Activated CD4-positive, alpha-beta T cell treated with anti-CD3 and anti-CD28 coated beads, Interleukin-2, amount 50 U/mL, for 1 hour (primary cell): ENCODE data around the gene BAHD1.

Experiments used
- DNase-seq: peaks from one replicate; pipeline ENCODE4 v3.0.0-alpha.2; 2020

Gene BAHD1

GRCh38 chr15:40440743-40441564, at the start of gene BAHD1:
Gene BAHD1 (plus strand): TSS chr15:40440953. CDS start chr15:40458465, 17,512 bp downstream.
- DNase-seq: peak; percentile 94

DNA sequence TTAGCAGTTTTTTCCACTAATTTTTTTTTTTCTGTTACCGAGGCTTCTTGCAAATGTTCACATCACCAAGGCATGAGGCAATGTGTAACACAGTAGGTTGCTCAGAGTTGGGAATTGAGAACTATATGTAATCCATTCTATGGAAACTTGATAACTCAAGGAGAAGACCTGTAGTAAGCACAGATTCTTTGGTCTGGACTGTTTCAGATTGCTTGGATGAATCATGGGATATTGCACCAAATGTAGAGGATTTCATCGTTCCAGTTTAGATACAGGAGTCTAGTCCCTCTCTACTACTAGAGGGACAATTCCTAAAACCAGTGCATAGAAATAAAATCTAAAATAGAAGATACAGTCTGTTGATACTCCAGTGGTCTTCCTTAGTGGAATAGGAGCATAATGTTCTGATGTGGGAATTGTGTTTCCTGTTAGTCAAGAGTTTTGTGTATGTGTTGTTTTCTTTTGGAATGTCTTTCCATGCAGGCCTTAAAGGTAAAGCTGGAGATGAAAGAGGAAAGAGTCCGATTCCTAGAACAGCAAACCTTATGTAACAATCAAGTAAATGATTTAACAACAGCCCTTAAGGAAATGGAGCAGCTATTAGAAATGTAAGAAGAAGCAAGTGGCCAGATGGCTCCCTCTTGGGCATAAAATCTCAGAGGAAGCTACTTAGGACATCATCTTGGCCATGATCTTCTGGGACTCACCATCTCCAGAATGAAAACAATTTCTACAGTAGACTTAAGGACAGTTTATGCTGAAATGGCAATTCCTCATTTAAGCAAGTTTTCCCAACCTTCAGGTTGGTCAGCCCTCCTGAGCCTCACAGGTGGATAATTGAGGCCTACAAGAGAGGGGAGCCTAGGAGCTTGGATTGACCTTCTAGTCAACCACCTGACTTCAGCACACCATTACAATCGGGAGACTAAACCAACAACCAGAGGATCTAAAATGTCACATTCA, 47.5 kb upstream of the BAHD1 start:
- no peak for DNase-seq

GRCh38 chr15:40397688-40398412, 42.9 kb upstream of the BAHD1 start:
- no peak for DNase-seq

- DNase-seq: no peak
These were observed 42.3 kb upstream of the BAHD1 start for GRCh38 chr15:40398413-40398873.

- DNase-seq: no peak
These were observed 41.4 kb upstream of the BAHD1 start for GRCh38 chr15:40399370-40399769.

DNA sequence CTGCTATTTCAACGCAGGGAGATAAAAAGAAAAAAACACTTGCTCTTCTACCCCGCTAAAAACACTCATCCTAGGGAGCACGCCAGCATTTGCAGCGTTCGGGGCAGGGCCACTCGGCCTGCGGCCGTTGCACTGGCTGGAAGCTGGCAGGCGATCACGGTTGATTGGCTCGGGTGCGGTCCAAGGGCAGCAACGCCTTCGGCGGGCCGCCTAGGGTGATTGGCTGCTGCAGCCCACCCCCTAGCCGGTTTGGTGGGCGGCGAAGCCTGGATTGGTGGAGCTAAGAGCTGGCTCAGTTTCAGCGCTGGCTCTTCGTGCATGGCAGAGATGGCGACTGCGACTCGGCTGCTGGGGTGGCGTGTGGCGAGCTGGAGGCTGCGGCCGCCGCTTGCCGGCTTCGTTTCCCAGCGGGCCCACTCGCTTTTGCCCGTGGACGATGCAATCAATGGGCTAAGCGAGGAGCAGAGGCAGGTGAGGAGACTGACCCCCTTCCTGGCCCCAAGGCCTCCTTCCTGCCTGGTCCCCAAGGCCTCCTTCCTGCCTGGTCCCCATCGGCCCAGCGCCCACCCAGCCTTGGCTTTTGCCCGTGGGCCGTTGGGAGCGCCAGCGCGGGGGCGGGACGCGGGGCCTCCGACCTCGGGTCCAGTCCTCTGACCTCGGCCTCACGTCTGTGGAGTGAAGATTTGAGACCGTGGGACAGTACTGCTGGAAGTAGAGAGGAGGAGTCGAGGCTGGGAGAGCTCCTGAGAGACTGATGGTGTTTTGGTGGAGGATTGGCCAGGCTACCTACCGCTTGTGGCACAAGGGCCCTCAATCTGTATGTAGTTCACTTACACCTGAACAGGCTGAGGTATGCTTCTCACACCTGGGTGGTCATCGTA, 35.0 kb upstream of the BAHD1 start, which contains the start of gene IVD:
TSS of gene IVD (plus strand) at position 295 of the 881 bp plus-strand sequence. CDS start at position 328, 33 bp downstream.
- DNase-seq: peak; percentile 80

- DNase-seq: no peak
These were observed 33.3 kb upstream of the BAHD1 start for GRCh38 chr15:40407330-40407990.

GRCh38 chr15:40409366-40409765, 31.4 kb upstream of the BAHD1 start:
- DNase-seq: no peak

- no peak for DNase-seq
These were observed 30.3 kb upstream of the BAHD1 start for GRCh38 chr15:40410476-40410875.

- no peak for DNase-seq
These were observed 28.5 kb upstream of the BAHD1 start for GRCh38 chr15:40412095-40412759.

DNA sequence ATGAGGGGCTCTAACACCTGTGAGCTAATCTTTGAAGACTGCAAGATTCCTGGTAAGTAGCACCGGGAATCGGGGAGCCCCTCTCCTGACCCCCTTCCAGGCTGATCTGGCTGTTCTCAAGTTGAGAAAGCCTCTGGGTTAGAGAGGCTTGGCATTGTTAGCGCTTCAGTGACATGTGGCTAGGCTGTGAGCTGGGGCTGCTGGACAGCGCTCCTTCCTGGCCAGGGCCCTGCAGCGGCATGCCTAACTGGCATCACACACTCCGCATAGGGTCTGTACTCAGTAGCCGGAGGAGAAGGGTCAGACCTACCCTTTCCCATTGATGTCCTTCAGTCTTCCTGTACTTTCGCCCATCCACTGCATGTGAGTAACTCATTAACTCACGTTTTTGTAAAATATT, 27.7 kb upstream of the BAHD1 start:
- no peak for DNase-seq

DNA sequence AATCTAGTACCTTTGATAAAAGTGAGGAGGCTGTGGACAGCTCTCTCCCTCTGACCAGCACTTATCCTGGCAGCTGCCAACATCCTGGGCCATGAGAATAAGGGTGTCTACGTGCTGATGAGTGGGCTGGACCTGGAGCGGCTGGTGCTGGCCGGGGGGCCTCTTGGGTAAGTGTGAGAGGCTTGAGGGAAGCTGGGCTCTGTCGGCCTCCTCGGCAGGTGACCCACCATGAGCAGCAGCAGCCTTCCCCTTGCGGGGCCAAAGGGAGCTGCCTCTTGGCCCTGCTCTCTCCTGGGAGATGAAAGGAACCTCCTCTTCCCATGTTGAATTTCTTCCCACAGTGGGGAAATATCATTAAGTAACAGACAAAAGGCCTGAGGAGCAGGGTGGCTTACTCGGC, 25.9 kb upstream of the BAHD1 start:
- no peak for DNase-seq

- no peak for DNase-seq
These were observed 25.5 kb upstream of the BAHD1 start for GRCh38 chr15:40415226-40415625.

DNA sequence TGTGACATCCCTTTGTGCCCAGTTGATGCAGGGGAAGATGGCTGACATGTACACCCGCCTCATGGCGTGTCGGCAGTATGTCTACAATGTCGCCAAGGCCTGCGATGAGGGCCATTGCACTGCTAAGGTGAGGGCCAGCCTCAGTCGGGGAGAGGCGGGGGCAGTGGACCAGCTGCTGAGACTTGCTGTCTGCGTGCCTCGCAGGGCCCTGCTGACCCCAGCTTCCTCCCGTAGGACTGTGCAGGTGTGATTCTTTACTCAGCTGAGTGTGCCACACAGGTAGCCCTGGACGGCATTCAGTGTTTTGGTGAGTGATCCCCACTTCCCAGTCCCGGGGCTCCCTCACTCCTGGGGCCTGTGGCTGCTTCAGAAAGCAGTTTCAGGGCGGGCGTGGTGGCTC, 24.7 kb upstream of the BAHD1 start:
- DNase-seq: no peak

- DNase-seq: no peak
These were observed 22.6 kb upstream of the BAHD1 start for GRCh38 chr15:40418126-40418525.

- no peak for DNase-seq
These were observed 20.6 kb upstream of the BAHD1 start for GRCh38 chr15:40420071-40420713.

DNA sequence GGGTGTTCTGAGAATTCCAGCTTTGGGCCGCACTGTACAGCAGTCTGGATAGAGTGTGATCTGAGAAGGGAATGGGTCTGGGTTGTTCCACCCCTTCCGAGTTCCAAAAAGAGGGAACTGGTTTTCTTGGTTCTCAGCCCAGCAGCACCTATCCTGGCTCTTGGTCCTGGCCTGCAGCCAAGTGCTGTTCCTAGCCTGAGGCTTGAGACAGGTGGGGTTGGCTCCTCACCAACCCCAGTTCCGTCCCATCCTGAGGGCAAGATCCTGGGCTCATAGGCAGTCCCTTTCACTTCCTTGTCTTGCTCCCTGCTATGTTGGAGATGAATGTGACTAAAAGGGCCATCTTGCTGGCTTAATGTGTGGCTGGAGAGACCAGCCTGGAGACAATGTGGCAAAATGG, 20.0 kb upstream of the BAHD1 start:
- no peak for DNase-seq

- peak; percentile 84 for DNase-seq
These were observed 19.3 kb upstream of the BAHD1 start for GRCh38 chr15:40421246-40422157.
